Suppressor macrophage (primary cell): ENCODE results near the gene TRABD.

Experiments
- DNase-seq, 4 experiments: peaks; one replicate each; pipeline ENCODE4 v3.0.0-alpha.2; 2020 to 2022

The TRABD gene

GRCh38 chr22:50174382-50175190 is 11.1 kb upstream of the TRABD start:
- no peak for DNase-seq

DNA sequence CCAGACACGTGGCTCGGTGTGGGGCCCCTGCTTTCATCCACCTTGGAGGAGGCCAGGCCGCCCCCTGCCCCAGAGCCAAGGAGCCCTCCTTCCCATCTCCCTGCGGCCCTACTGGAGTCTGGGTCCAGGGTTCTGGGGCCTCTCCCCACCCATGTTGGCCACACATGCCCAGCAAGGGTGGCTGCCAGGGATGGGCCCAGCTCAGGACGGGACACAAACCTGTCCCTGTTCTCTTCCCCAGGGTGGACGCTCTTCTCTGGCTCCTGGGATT is 10.6 kb upstream of the TRABD start:
- DNase-seq, result no peak

DNA sequence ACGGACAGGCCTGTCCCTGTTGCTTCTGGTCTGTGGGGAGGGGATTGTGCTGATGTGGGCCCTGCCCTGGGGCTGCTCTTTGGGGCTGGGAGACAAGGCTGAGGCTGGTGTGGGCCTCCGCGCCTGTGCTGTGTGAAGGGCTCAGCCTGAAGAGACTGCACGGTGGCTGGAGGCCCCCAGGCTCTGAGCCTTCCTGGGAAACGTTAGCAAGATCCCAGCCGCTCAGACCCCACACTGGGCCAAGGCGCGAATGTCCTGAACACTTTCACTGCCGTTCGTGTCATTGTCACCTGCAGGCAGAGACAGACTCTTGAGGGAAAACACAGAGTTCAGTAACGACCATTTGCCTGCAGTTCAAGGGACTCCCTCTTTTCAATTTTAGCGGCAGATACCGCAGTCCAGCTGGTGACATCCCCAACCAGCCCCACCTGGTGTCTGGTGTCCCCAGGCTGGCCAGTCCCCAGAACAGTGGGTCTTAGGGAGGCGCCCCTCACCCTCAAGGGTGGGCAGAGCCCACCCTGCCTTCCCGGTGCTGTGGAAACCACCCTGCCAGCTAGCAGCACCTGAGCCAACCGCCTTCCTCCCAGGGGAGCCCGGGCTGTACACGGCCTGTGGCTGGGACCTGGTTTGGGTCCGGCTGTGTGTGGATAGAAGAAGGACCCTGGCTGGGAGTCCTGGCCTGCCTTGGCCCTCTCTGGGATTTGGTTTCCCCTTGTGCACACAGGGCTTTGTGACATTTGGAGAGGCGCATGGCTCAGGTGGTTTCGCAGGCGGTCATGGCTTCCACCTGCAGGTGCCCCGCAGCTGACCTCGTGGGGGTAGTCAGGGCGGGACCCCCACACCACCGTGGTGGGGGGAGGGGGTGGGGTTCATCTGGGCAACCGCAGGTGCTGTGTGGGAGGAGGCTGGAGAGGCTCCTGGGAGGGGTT is 9.5 kb upstream of the TRABD start:
- no peak for DNase-seq

DNA sequence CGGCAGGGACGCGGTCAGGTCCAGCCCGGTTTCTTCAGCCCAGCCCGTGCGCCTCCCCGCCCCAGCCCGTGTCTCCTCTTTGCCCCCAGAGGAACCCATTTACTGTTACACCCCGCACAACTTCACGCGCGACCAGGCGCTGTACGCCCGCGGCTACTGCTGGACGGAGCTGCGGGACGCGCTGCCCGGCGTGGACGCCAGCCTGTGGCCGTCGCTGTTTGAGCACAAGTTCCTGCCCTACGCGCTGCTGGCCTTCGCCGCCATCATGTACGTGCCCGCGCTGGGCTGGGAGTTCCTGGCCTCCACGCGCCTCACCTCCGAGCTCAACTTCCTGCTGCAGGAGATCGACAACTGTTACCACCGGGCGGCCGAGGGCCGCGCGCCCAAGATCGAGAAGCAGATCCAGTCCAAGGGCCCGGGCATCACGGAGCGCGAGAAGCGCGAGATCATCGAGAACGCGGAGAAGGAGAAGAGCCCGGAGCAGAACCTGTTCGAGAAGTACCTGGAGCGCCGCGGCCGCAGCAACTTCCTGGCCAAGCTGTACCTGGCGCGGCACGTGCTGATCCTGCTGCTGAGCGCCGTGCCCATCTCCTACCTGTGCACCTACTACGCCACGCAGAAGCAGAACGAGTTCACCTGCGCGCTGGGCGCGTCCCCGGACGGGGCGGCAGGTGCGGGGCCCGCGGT is 8.7 kb upstream of the TRABD start:
- DNase-seq, result no peak

GRCh38 chr22:50177537-50178470 is 7.9 kb upstream of the TRABD start:
- peak in 1 of 4 experiments; percentile 10 for DNase-seq

DNA sequence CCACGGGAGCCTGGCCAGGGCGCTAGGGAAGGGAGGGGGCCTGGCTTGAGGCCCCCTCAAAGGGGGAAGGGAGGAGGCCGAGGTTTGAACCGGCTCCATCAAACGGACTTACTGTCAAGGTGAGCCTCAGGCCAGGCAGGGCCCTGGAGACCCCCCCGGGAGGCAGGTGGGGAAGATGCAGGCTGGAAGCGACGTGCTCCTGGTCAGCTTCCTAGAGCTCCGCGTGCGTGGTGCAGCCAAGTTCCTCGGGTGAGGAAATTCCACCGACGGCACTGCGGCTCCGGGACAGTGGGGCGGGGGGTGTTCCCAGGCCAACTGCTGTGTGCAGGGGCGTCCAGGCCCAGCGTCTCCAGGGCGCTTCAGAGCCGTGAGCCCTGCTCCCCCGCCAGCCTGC is 7.2 kb upstream of the TRABD start:
- DNase-seq, result no peak

DNA sequence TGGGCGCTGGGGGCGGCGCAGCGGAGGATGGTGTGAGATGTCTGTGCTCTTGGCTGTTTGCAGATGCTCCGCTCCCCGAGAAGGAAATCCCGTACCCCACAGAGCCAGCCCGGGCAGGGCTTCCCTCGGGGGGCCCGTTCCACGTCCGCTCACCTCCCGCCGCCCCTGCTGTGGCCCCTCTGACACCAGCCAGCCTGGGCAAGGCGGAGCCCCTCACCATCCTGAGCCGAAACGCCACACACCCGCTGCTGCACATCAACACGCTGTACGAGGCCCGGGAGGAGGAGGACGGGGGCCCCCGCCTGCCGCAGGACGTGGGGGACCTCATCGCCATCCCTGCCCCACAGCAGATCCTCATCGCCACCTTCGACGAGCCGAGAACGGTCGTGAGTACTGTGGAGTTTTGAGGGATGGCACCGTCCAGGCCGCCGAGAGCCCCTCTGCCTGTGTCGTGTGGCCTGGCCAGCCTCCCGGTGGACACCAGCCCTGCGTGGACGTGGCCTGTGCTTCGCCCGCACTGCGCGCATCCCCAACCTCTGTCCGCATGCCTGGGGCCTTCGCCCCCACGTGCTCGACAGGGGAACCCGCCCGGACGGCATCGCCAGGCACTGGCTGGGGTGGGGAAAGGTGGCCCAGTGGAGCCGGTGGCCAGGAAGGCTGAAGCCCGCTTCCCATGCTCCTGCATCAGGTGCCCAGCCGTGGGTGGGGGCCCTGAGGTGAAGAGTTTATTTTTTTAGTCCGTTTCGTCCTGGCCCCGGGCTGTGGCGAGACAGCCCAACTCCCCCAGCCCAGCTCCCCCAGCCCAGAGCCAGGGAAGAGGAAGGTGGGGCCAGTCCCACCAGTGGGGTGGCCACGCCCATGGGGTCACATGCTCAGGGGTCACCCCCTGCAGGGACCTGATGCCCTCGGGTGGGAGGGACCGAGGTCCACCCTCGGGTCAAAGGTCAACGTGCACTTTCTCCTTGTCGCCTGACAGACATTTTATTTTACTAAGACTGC is 6.5 kb upstream of the TRABD start:
- DNase-seq, result no peak

DNA sequence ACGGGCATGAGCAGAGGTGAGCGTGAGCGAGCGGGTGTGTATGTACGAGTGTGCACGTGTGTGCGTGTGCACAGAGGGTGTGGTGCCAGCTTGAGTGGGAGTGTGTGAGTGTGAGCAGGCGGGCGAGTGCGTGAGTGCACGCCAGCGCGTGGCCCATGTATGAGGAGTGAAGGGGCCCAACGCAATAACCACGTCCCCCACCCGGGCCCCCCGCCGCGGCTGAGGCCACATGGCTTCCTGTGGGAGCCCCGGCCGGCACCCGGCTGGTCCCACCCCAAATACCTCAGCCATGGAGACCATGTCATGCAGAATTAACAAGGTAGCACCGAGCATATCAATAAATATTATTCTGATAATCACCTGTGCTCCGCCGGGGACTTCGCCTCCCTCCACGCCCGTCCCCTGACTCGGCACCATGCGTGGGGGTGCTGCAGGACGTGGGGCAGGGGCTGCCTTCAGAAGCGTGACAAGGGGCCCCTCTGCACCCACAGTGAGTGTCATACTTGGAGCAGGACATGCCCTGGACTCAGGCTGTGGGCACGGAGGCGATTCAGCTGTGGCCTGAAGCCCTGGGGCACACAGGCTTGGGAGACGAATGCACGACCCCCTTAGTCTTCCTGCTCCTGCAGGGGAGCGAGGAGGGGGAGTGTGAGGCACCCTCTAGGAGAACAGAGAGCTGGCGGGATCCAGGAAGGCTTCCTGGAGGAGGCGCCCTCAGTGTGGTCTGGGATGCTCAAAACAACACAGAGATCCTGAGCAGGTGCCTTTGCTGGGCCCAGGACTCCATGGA is 5.6 kb upstream of the TRABD start:
- DNase-seq, result no peak

DNA sequence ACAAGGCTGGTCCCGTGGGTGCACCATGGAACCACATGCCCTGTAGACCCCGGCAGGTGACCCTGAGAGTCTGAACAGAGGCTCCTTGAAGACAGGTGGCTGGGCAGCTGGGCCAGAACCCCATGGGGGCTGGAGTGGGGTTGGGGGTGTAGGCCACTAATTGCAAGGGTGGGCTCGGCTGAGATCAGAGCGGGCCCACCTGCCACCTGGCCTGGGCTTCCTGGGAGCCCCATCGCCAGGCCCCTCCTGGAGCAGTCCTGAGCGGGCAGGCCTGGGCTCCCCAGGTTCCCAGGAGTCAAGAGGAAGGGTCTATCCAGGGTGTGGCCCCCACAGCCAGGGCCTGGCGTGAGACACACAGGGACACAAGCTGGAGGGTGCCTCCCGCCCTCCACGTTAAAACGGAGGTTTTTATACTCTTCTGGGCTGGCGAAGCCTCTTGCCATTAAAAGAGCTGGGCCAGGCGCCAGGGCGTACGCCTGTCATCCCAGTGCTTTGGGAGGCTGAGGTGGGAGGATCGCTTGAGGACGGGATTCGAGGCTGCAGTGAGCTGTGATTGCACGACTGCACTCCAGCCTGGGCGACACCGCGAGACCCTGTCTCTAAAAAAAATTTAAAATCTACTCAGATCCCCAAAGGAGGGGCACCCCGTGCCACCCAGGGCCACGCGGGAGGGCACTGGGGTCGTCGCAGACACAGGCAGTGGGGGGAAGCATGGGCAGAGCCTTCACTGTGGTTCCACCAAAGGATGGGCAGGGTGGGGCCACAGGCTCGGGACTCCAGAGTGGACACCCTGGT is 4.8 kb upstream of the TRABD start:
- DNase-seq, result no peak

- no peak for DNase-seq
These were observed 3.3 kb upstream of the TRABD start for GRCh38 chr22:50182176-50183081.

DNA sequence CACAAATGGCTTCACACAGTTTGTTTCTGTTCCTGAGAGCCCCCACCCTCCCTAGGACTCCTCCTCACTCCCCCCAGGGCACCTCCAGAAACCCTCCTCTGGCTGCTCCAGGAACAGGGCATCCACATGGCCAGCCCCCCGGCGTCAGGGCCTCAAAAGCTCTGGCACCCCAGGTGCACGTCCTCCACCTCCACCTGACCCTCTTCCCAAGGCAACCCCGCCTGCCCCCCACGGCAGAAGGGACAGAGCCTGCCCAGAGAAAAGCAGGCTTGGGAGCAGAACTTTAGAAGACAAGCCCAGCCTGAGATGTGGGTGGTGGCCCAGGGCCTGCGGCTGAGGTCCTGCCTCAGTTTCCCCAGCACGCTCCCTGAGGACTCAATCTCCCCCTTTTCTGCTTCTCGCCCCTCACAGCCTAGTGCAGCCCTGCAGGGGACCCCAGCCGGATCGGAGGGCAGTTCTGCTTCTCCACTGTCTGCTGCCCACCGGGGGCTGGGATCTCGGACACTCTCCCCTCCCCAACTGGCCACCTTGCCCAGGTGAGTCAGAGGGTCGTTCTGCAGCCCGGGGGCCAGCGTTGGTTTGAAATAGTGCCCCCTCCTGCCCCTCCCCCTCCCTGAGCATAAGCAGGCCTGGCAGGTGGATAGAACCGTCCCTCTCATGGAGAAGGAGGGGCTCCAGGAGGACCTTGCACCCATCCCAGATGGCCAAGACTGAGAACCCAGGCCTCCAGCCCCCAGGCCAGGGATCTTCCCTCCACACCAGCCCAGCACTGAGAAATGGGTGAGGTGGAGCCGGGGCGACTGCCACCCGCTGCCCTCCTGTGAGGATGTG is 2.4 kb upstream of the TRABD start:
- DNase-seq, result no peak

DNA sequence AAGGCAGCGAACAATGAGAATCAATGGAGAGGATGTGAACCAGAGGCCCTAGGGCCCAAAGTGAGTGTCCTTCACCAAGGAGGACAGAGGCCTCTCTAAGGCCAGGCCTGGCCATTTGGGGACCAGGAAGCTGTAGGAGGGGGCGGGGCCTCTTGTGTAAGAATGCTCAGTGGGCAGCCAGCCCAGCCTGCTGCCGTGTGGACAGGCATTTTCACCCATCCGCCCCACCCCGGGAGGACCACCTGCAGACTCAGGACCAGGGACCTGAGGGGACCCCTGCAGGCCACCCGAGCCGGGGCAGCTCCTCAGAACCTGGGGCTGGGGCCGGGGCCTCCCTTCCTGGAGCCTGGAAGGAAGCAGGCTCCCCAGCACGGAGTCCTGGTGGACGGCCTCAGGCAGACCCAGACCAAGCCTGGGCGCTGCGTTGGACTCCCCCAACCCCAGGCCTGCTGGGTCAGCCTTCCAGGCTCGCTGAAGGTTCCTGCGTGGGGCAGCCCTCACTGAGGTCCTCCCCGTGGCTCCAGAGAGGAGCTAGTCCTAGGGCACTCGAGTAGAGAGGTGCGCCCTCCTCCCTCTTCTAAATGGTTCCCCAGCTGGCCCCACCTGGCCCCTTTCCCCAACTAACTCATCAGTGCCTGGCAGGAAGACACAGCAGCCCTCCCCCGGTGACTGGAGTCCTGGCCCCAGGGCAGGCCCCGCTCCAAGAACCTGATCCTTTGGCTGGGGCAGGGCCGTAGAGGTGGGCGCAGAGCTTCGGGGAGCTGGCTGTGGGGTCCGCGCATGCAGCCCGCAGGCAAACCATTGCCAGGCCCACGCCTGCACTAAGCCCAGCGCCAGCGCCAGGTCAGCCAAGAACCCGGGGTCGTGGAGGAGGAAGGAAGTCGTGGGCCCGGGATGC is 1.5 kb upstream of the TRABD start:
- peak; percentile 55 to 82 (median 72) for DNase-seq

- no peak for DNase-seq
These were observed 775 bp upstream of the TRABD start for GRCh38 chr22:50184902-50185374.

GRCh38 chr22:50186181-50186714 is 535 bp downstream of the TRABD start:
- peak in 1 of 4 experiments; percentile 22 for DNase-seq

DNA sequence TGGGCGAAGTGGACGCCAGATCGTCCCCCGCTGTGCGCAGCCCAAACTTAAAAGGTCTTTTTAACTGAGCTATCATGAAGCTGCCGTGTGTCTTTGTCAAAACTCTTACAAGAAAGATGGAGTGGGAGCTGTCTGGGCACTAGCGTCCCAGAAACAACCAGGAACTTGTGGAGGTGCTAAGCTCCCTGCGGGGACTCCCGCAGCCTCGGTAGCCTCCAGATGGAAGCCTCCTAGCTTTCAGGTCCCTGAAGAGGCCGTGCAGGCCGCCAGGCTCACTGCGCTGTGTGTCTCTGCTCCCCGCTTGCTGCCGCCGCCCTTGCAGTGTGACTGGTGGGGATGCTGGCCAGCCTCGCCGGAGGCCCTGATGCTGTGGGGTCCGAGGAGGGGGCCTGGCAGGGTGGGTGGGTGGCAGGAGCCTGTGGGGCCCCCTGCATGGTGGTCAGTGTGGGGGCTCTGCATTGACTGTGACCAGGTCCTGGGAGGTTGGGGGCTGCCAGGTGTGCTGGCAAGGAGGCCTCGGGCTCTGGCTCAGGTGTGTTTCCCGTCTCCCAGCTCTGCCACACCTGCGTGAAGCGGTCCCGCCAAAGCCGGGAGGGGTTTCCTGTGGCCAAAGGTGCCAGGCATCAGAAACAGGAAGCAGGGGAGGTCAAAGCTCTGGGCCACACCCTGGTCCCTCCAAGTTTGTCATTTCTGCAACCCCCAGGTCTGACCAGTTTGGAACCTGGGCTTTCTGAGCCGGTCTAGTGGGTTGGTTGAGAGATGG is 1.2 kb downstream of the TRABD start:
- peak in 1 of 4 experiments; percentile 42 for DNase-seq
